IMR-90 (cell line): ENCODE results near the gene RAPGEF2. TPM values are rescaled to one million over a fixed set of nuclear protein-coding genes. Genes with fewer than 3 reads are reported as not detected.
"Not testable (repeated sequence)": the region's sequence is repeated elsewhere in the genome, so short reads cannot be mapped to it uniquely, and the experiment has no call there.

Source experiments
- ATAC-seq: fragments of 200-7000 bp; cut with Tn5 transposase; 2 replicates; pipeline ENCODE4 v1.9.1; 2020; ENCODE audit warnings: low read depth, mild to moderate bottlenecking, moderate library complexity
- BruUV-seq: library from RNA; stranded (reverse); fragments of 400-500 nt; replicated peaks from 2 replicates; lab custom pipeline; 2021; lab: Mats Ljungman, UMichigan
- CTCF ChIA-PET: fragments of 300-600 bp; formaldehyde crosslinking; extraction: SDS; loops from one replicate; lab custom pipeline; 2021; ENCODE audit warnings: antibody characterized with exemption; lab: Yijun Ruan, JAX
- POLR2A ChIA-PET: fragments of 300-600 bp; sonication (Branson Sonifier 250); formaldehyde crosslinking; loops from one replicate; lab custom pipeline; 2022; ENCODE audit warnings: antibody characterized with exemption; ENCODE audit not compliant: unreplicated experiment; lab: Charles Lee
- DNase-seq: peaks from one replicate; pipeline ENCODE4 v3.0.0; 2013
- H2AFZ ChIP-seq: replicated peaks from 2 replicates; pipeline ENCODE3; 2013; ENCODE audit warnings: low read length, mild to moderate bottlenecking; ENCODE audit not compliant: poor library complexity
- H2AK5ac ChIP-seq: 2 replicates; pipeline ENCODE4 v1.6.1; 2013; ENCODE audit warnings: low read depth, low read length, inconsistent platforms
- H2AK9ac ChIP-seq: replicated peaks from 2 replicates; pipeline ENCODE3; 2013; ENCODE audit warnings: mild to moderate bottlenecking, low read depth, low read length, moderate library complexity; ENCODE audit not compliant: poor library complexity
- H2BK120ac ChIP-seq: 2 replicates; pipeline ENCODE4 v1.6.1; 2013; ENCODE audit warnings: low read depth, low read length, inconsistent platforms
- H2BK15ac ChIP-seq: 3 replicates; pipeline ENCODE4 v1.6.1; 2013; ENCODE audit warnings: low read depth, low read length, inconsistent platforms
- H2BK20ac ChIP-seq: 2 replicates; pipeline ENCODE4 v1.6.1; 2013; ENCODE audit warnings: low read depth, mild to moderate bottlenecking, inconsistent platforms, low read length, moderate library complexity
- H2BK5ac ChIP-seq: 2 replicates; pipeline ENCODE4 v1.6.1; 2013; ENCODE audit warnings: mild to moderate bottlenecking, low read depth, low read length, inconsistent platforms; ENCODE audit not compliant: poor library complexity, severe bottlenecking
- H3K14ac ChIP-seq: replicated peaks from 2 replicates; pipeline ENCODE4 v1.6.1; 2013; ENCODE audit warnings: low read depth, low read length, inconsistent platforms
- H3K18ac ChIP-seq: 2 replicates; pipeline ENCODE4 v1.6.1; 2013; ENCODE audit warnings: low read depth, low read length, control low read depth
- H3K23ac ChIP-seq: 2 replicates; pipeline ENCODE4 v1.6.1; 2013; ENCODE audit warnings: low read depth, low read length, inconsistent platforms
- H3K27ac ChIP-seq: 2 replicates; pipeline ENCODE4 v1.5.1; 2013; ENCODE audit warnings: mild to moderate bottlenecking, control low read depth, low read length; ENCODE audit not compliant: insufficient read depth
- H3K27me3 ChIP-seq: 2 replicates; pipeline ENCODE4 v1.6.1; 2013; ENCODE audit warnings: low read length; ENCODE audit not compliant: control insufficient read depth, insufficient read depth
- H3K36me3 ChIP-seq: 2 replicates; pipeline ENCODE4 v1.6.1; 2013; ENCODE audit warnings: low read length, mixed read lengths; ENCODE audit not compliant: control insufficient read depth, insufficient read depth
- H3K4ac ChIP-seq: 2 replicates; pipeline ENCODE4 v1.6.1; 2013; ENCODE audit warnings: low read depth, low read length, inconsistent platforms
- H3K4me1 ChIP-seq: 2 replicates; pipeline ENCODE4 v1.6.1; 2013; ENCODE audit warnings: low read length, mixed read lengths; ENCODE audit not compliant: control insufficient read depth, insufficient read depth
- H3K4me2 ChIP-seq: 2 replicates; pipeline ENCODE4 v1.6.1; 2013; ENCODE audit warnings: low read depth, mild to moderate bottlenecking, control low read depth, low read length, moderate library complexity
- H3K4me3 ChIP-seq: 2 replicates; pipeline ENCODE4 v1.5.1; 2013; ENCODE audit warnings: low read depth, mild to moderate bottlenecking, control low read depth, low read length, moderate library complexity; ENCODE audit not compliant: insufficient read depth
- H3K56ac ChIP-seq: 2 replicates; pipeline ENCODE4 v1.6.1; 2013; ENCODE audit warnings: low read length, inconsistent platforms; ENCODE audit not compliant: insufficient read depth; ENCODE audit errors: extremely low read depth
- H3K79me1 ChIP-seq, 2 experiments: 2 replicates each; pipeline ENCODE4 v1.6.1; 2013; ENCODE audit warnings: low read length in 2 of 2, inconsistent platforms in 1 of 2, low read depth in 1 of 2
- H3K9ac ChIP-seq: 2 replicates; pipeline ENCODE4 v1.6.1; 2013; ENCODE audit warnings: low read depth, low read length, control low read depth
- H3K9me1 ChIP-seq: 2 replicates; pipeline ENCODE4 v1.6.1; 2013; ENCODE audit warnings: low read length, inconsistent platforms; ENCODE audit not compliant: insufficient read depth
- H3K9me3 ChIP-seq: 2 replicates; pipeline ENCODE4 v1.6.1; 2013; ENCODE audit warnings: low read length; ENCODE audit not compliant: control insufficient read depth, insufficient read depth
- H4K20me1 ChIP-seq: 2 replicates; pipeline ENCODE4 v1.6.1; 2013; ENCODE audit warnings: low read length, inconsistent platforms; ENCODE audit not compliant: insufficient read depth
- H4K5ac ChIP-seq: 2 replicates; pipeline ENCODE4 v1.6.1; 2013; ENCODE audit warnings: mild to moderate bottlenecking, low read depth, low read length, control low read depth
- H4K8ac ChIP-seq, 2 experiments: 2 replicates each; pipeline ENCODE4 v1.6.1; 2013; ENCODE audit warnings: low read depth in 2 of 2, low read length in 2 of 2, control low read depth in 1 of 2, inconsistent platforms in 1 of 2
- H4K91ac ChIP-seq: 2 replicates; pipeline ENCODE4 v1.6.1; 2013; ENCODE audit warnings: low read depth, low read length, inconsistent platforms; ENCODE audit not compliant: insufficient read depth
- dilution Hi-C: fragments of 300-500 bp; cut with HindIII; formaldehyde crosslinking; loops from one replicate; pipeline ENCODE4 v1.14.3; 2018; ENCODE audit warnings: low sequenced_read_pairs; ENCODE audit not compliant: unreplicated experiment
- in situ Hi-C: fragments of 300-500 bp; cut with MboI; formaldehyde crosslinking; loops from 3 replicates; pipeline ENCODE4 v1.14.3; 2019; ENCODE audit warnings: low sequenced_read_pairs, inconsistent platforms, mixed read lengths
- intact Hi-C: fragments of 100-400 bp; cut with micrococcal nuclease; formaldehyde crosslinking; loops from 2 replicates; pipeline ENCODE4 v1.10.0; 2022
- polyA plus RNA-seq, 3 experiments: library from polyadenylated mRNA; depleted of rRNA; stranded (reverse); fragments of >200 nt; gene quantifications; 2 replicates each; pipeline ENCODE4 v1.2.3, GENCODE V29; 2012; ENCODE audit warnings: low replicate concordance in 1 of 3
- total RNA-seq: library from RNA; depleted of rRNA; stranded (reverse); fragments of >200 nt; gene quantifications from 2 replicates; pipeline ENCODE4 v1.2.3, GENCODE V29; 2012

The RAPGEF2 gene
- total and polyA plus RNA-seq, 2 of the 4 experiments (the other 2 are of a cell fraction): 27.6 to 109 TPM

DNA sequence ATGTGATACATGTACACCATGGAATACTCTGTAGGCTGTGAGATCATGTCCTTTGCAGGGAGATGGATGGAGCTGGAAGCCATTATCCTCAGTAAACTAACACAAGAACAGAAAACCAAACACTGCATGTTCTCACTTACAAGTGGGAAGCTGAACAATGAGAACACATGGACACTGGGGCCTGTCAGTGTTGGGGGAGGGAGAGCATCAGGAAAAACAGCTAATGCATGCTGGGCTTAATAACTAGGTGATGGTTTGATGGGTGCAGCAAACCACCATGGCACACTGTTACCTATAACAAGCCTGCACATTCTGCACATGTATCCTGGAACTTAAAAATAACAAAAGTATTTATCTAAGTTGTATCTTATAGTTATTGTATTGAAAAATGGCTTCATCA is 13.8 kb downstream of the RAPGEF2 start:
- H2AFZ ChIP-seq, H3K4ac ChIP-seq, H3K36me3 ChIP-seq, POLR2A ChIA-PET, H3K4me2 ChIP-seq, ATAC-seq, H4K8ac ChIP-seq, H2BK120ac ChIP-seq, H2BK15ac ChIP-seq, CTCF ChIA-PET, H3K14ac ChIP-seq, H3K56ac ChIP-seq, H4K20me1 ChIP-seq, DNase-seq, H3K9me3 ChIP-seq, H2BK5ac ChIP-seq, H3K27ac ChIP-seq, H3K9ac ChIP-seq, H2AK5ac ChIP-seq, H3K4me1 ChIP-seq, H4K5ac ChIP-seq, H3K23ac ChIP-seq, in situ Hi-C loops, H3K9me1 ChIP-seq, H3K4me3 ChIP-seq, H2AK9ac ChIP-seq, H4K91ac ChIP-seq, dilution Hi-C loops, H3K18ac ChIP-seq, H2BK20ac ChIP-seq, H3K27me3 ChIP-seq, BruUV-seq, intact Hi-C loops: not testable (repeated sequence)
- peaks cover 13 to 31% of the 10 kb centered on the region in 2 experiments; a peak in 3 of 4 replicates for H3K79me1 ChIP-seq
